ENCODE results near the gene HOXA7.

HOXA7 gene

GRCh38 chr7:27168265-27168947, 11.9 kb upstream of the HOXA7 start:
- DNase-seq = no peak
- in situ Hi-C loops (cut with HindIII; ENCODE audit: low pct_ligation_motif_present, low sequenced_read_pairs) = loop anchor here (10.0 kb wide), 1 partner anchor 794 kb away; no protein-coding TSS in a partner anchor
- Histone ChIP-seq H3K36me3 (replicated peaks) (no peaks in the 10 kb centered on the region), H3K4me3 (ENCODE audit: low read depth, low read length) (no peak overlapping the region), H3K27ac (no peak overlapping the region), H3K27me3 (replicated peaks) (peaks cover 98% of the 10 kb centered on the region)
- TF ChIP-seq CTCF (IDR thresholded peaks at IDR 0.05; ENCODE audit: low read depth, low read length, missing control alignments) = no peak

- no peak for DNase-seq
- no peak overlapping the region for H3K4me3 ChIP-seq (ENCODE audit: low read depth, low read length)
- peaks cover 98% of the 10 kb centered on the region for H3K27me3 ChIP-seq (replicated peaks)
- no peak for TF ChIP-seq CTCF (IDR thresholded peaks at IDR 0.05; ENCODE audit: low read depth, low read length, missing control alignments)
- no peak overlapping the region for H3K27ac ChIP-seq
- in situ Hi-C loops (cut with HindIII; ENCODE audit: low pct_ligation_motif_present, low sequenced_read_pairs) = loop anchor here (10.0 kb wide), 1 partner anchor 793 kb away; no protein-coding TSS in a partner anchor
- no peaks in the 10 kb centered on the region for H3K36me3 ChIP-seq (replicated peaks)
Observed at GRCh38 chr7:27167916-27168264, 11.4 kb upstream of the HOXA7 start.

DNA sequence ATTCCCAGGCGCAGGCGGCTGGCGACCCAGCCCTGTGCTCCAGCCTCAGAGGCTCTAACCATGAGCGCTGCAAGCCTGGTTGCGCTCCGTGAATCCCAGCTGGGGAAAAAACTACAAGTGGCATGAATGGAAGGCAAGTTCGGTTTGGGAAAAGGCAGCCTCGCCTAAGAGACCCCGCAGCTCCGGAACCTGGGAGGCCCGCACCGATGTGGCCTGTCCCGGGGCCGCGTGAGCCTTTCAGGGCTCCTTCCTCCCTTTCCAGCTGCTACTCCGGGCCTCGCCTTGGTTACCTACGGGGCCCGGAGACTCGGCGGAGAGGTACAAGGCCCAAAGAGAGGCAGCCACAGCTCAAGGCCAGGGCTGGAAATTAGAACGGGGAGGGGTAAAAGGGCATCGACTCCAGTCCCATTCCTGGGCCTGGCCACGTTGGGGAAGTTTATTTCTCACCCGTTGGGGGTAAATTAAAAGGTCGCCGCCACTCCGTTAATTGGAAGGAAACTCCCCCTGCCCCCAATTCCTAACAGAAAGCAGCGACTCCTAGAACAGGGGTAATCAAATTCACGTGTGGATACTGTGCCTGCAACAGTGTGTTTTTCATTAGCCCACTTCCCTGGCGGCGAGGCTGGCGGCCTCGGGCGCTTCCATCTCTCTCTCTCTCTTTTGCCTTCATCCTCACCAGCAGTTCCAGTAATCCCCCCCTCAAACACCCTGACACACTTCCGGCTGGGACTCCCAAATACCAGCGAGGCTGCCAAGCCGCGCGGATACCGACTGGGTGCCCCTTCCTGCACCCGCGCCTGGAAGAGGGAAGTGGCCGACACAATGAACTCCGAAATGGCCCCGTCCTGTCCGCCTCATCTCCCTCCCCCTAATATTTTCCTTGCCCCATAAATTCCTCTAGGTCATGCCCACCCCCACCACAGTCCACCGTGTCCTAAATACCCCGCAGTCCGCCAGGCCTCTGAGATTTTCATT, 10.3 kb upstream of the HOXA7 start:
- Histone ChIP-seq H3K4me3 (ENCODE audit: low read depth, low read length) (no peak overlapping the region), H3K27ac (no peak overlapping the region), H3K36me3 (replicated peaks) (no peaks in the 10 kb centered on the region), H3K27me3 (replicated peaks) (peaks cover 98% of the 10 kb centered on the region)
- in situ Hi-C loops (cut with HindIII; ENCODE audit: low pct_ligation_motif_present, low sequenced_read_pairs) = loop anchor here (10.0 kb wide), 1 partner anchor 792 kb away; no protein-coding TSS in a partner anchor
- no peak for DNase-seq
- no peak for TF ChIP-seq CTCF (IDR thresholded peaks at IDR 0.05; ENCODE audit: low read depth, low read length, missing control alignments)

DNA sequence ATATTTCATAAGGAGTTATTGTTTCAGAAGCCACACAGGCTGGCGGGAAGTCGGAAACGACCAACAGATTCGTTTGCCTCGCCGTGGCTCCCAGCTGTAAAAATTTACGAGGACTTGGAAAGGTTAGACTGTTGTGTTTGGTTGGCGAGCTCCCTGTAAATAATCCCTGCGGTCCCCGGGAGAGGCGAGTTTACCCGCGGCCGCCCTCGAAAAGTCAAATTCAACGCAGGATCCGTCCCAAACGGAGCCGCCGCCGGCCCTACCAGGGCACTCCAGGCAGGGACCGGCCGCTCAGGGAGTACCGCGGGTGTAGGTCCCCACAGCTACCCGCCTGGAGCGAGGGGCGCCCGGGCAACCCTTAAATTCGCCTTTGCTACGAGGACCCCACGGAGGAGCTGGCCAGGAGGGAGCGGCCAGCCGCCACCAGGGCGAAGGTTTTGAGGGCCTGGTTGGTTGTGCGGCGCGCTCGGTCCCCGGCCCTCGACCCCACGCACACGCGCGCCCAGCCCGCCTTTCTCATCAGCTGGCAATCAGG, 9.6 kb upstream of the HOXA7 start:
- no peak overlapping the region for H3K4me3 ChIP-seq (ENCODE audit: low read depth, low read length)
- H3K27ac ChIP-seq = no peak overlapping the region
- no peak for DNase-seq
- H3K27me3 ChIP-seq (replicated peaks) = peaks cover 95% of the 10 kb centered on the region
- no peaks in the 10 kb centered on the region for H3K36me3 ChIP-seq (replicated peaks)
- TF ChIP-seq CTCF (IDR thresholded peaks at IDR 0.05; ENCODE audit: low read depth, low read length, missing control alignments) = no peak
- in situ Hi-C loops (cut with HindIII; ENCODE audit: low pct_ligation_motif_present, low sequenced_read_pairs) = loop anchor here (10.0 kb wide), 1 partner anchor 791 kb away; no protein-coding TSS in a partner anchor

GRCh38 chr7:27165089-27165995, 8.9 kb upstream of the HOXA7 start, which contains the start of gene HOXA9:
Gene HOXA9 (minus strand): TSS chr7:27165537. CDS start chr7:27165457, 80 bp downstream.
- Histone ChIP-seq H3K36me3 (replicated peaks) (no peaks in the 10 kb centered on the region), H3K4me3 (ENCODE audit: low read depth, low read length) (no peak within 1 kb of the TSS), H3K27ac (no peak within 1 kb of the TSS), H3K27me3 (replicated peaks) (peaks cover 94% of the 10 kb centered on the region)
- DNase-seq = no peak
- in situ Hi-C loops (cut with HindIII; ENCODE audit: low pct_ligation_motif_present, low sequenced_read_pairs) = loop anchor here (10.0 kb wide), 1 partner anchor 791 kb away; no protein-coding TSS in a partner anchor
- TF ChIP-seq CTCF (IDR thresholded peaks at IDR 0.05; ENCODE audit: low read depth, low read length, missing control alignments) = no peak

Data from brain microvascular endothelial cell (primary cell).